Vagina (tissue), 2 donors: ENCODE measurements around the gene GABBR1. TPM values are rescaled to one million over a fixed set of nuclear protein-coding genes. Genes with fewer than 3 reads are reported as not detected.

Experiments used
- DNase-seq, 2 donors: peaks; one replicate each; pipeline ENCODE4 v3.0.0-alpha.2; 2017; ENCODE audit errors: extremely low spot score in 2 of 2
- H3K27ac ChIP-seq: fragments of 200-600 bp; sonication (generic); one replicate; pipeline ENCODE4 v1.5.1; 2019
- H3K27me3 ChIP-seq: fragments of 200-600 bp; sonication (generic); one replicate; pipeline ENCODE4 v1.5.1; 2019
- H3K36me3 ChIP-seq, 2 donors: fragments of 200-600 bp; sonication (generic); one replicate each; pipeline ENCODE4 v1.5.1; 2017 to 2019
- H3K4me1 ChIP-seq: fragments of 200-600 bp; sonication (generic); one replicate; pipeline ENCODE4 v1.5.1; 2019
- H3K4me3 ChIP-seq, 2 donors: fragments of 200-600 bp; sonication (generic); 1 replicate in 1 of 2; 2 replicates in 1 of 2; pipeline ENCODE4 v1.5.1; 2016 to 2019
- H3K9me3 ChIP-seq: fragments of 200-600 bp; sonication (generic); one replicate; pipeline ENCODE4 v1.5.1; 2019
- POLR2A ChIP-seq, 2 donors: fragments of 450-650 bp; IDR thresholded peaks; one replicate each; pipeline ENCODE4 v1.6.1; 2017; ENCODE audit warnings: antibody characterized with exemption in 2 of 2, mild to moderate bottlenecking in 2 of 2, moderate library complexity in 2 of 2
- POLR2AphosphoS5 ChIP-seq, 2 donors: sonication (generic); formaldehyde crosslinking; IDR thresholded peaks; one replicate each; pipeline ENCODE4 v1.9.0; 2017; ENCODE audit warnings: antibody characterized with exemption in 2 of 2, mild to moderate bottlenecking in 2 of 2, low read depth in 1 of 2; ENCODE audit not compliant: insufficient read depth in 1 of 2
- intact Hi-C: fragments of 100-400 bp; cut with DNase I; formaldehyde crosslinking; loops from one replicate; pipeline ENCODE4 v1.15.1; 2023
- total RNA-seq: library from RNA; depleted of rRNA; stranded (reverse); fragments of >200 nt; gene quantifications from one replicate; pipeline ENCODE4 v1.2.3, GENCODE V29; 2016
- TF ChIP-seq, protein P1 (sequence below), 3 experiments: fragments of 450-650 bp in 2 of 3; fragments of 200-600 bp in 1 of 3; sonication (generic) in 1 of 3; IDR thresholded peaks; one replicate each; pipeline ENCODE4 v1.5.1; 2017 to 2019; ENCODE audit warnings: antibody characterized with exemption in 3 of 3, mild to moderate bottlenecking in 2 of 3, moderate library complexity in 2 of 3

GABBR1 gene
- total RNA-seq, 1 donor from 2014 or later, result 58.4 TPM

DNA sequence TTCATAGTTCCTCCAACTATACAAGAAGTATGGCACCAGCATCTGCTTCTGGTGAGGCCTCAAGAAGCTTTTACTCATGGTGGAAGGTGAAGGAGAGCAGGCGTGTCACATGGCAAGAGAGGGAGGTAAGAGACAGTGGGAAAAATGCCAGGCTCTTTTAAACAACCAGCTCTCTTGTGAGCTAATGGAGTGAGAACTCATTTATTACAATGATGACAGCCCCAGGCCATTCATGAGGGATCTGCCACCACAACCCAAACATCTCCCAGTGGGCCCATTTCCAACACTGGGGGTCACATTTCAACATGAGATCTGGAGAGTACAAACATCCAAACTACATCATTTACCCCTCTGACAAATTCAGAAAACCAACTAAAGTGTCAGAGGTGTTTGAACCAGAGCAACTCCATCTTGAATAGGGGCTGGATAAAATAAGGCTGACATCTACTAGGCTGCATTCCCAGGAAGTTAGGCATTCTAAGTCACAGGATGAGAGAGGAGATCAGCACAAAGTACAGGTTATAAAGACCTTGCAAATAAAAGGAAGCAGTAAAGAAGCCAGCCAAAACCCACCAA lies 71.3 kb downstream of the GABBR1 start:
- H3K27me3 ChIP-seq, result no peaks in the 10 kb centered on the region
- H3K9me3 ChIP-seq, result no peaks in the 10 kb centered on the region
- DNase-seq, result no peak
- no peaks in the 10 kb centered on the region for H3K36me3 ChIP-seq
- TF ChIP-seq, protein P1, sequence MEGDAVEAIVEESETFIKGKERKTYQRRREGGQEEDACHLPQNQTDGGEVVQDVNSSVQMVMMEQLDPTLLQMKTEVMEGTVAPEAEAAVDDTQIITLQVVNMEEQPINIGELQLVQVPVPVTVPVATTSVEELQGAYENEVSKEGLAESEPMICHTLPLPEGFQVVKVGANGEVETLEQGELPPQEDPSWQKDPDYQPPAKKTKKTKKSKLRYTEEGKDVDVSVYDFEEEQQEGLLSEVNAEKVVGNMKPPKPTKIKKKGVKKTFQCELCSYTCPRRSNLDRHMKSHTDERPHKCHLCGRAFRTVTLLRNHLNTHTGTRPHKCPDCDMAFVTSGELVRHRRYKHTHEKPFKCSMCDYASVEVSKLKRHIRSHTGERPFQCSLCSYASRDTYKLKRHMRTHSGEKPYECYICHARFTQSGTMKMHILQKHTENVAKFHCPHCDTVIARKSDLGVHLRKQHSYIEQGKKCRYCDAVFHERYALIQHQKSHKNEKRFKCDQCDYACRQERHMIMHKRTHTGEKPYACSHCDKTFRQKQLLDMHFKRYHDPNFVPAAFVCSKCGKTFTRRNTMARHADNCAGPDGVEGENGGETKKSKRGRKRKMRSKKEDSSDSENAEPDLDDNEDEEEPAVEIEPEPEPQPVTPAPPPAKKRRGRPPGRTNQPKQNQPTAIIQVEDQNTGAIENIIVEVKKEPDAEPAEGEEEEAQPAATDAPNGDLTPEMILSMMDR (IDR thresholded peaks at IDR 0.05), result no peak
- TF ChIP-seq POLR2AphosphoS5 (IDR thresholded peaks at IDR 0.05; ENCODE audit: insufficient read depth in 1 of 2, low read depth in 1 of 2), result no peak
- no peak for TF ChIP-seq POLR2A (IDR thresholded peaks at IDR 0.05)
- H3K4me3 ChIP-seq, result no peak overlapping the region
- no peaks in the 10 kb centered on the region for H3K4me1 ChIP-seq
- intact Hi-C loops, result no loop called here
- H3K27ac ChIP-seq, result no peak overlapping the region

DNA sequence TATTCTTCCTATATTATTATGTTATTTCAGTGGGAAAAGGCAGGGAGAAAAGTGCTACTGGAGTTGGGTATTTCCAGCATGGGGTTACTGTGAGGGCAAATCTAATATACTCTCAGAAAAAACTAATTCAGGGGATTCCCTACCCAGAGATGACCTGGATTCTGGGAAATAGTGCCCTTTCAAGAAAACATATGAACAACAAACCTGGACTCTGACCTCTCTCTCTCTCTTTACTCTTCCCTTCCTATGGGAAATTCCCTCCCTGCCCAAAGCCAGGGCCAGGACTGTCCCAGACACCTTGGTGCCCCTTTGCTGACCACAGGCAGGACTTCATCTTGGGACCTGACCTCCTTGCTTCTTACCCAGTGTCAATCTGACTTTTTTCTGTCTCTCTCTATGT lies 71.9 kb downstream of the GABBR1 start:
- Histone ChIP-seq H3K9me3 (no peaks in the 10 kb centered on the region), H3K27ac (no peak overlapping the region), H3K36me3 (no peaks in the 10 kb centered on the region), H3K4me3 (no peak overlapping the region), H3K27me3 (no peaks in the 10 kb centered on the region), H3K4me1 (no peaks in the 10 kb centered on the region)
- no peak for TF ChIP-seq POLR2A (IDR thresholded peaks at IDR 0.05)
- intact Hi-C loops, result no loop called here
- no peak for DNase-seq

DNA sequence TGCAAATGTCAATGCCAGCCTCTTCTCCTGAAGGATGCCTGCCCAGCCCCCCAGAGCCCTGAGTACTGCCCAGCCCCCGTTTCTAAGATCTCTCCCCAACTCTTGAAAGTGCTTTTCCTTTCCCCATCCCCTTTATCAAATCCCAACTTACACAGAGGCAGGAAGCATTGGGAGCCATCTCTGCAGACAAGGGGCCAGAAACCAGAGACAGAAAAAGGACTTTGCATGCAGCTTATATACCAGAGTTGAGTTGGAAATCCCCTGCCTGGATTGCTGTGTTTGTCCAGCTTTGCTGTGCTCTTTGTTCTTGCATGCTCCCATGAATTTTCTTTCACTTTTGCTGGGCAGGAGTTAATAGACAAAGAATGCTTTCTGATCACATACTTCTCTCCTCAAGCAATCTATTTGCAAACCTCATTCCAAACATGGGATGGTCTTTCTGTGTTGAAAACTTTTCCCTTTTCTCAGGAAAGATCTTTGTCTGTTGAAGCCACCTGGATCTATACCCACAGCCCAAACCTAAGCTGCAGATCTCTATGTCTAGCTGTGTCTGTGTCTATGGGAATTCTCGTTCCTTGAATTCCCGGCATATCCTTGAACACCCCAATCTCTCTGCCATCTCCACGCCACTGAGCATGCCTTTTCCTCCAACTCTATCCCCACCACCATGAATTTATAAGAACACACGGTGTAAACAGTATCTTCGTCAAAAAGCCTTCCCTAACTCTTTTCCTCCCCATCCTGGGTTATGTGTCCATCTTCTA lies 73.3 kb downstream of the GABBR1 start, which contains the start of gene UBD:
TSS of gene UBD (minus strand) at position 209 of the 764 bp plus-strand sequence. CDS start at position 178, 31 bp downstream.
- no peak for DNase-seq
- Histone ChIP-seq H3K27ac (no peak within 1 kb of the TSS), H3K36me3 (no peaks in the 10 kb centered on the region), H3K9me3 (no peaks in the 10 kb centered on the region), H3K4me1 (no peaks in the 10 kb centered on the region), H3K27me3 (no peaks in the 10 kb centered on the region), H3K4me3 (no peak within 1 kb of the TSS)
- intact Hi-C loops, result no loop called here
- no peak for TF ChIP-seq POLR2AphosphoS5 (IDR thresholded peaks at IDR 0.05; ENCODE audit: insufficient read depth in 1 of 2, low read depth in 1 of 2)
- TF ChIP-seq, protein P1 (IDR thresholded peaks at IDR 0.05), result no peak
- TF ChIP-seq POLR2A (IDR thresholded peaks at IDR 0.05), result no peak

DNA sequence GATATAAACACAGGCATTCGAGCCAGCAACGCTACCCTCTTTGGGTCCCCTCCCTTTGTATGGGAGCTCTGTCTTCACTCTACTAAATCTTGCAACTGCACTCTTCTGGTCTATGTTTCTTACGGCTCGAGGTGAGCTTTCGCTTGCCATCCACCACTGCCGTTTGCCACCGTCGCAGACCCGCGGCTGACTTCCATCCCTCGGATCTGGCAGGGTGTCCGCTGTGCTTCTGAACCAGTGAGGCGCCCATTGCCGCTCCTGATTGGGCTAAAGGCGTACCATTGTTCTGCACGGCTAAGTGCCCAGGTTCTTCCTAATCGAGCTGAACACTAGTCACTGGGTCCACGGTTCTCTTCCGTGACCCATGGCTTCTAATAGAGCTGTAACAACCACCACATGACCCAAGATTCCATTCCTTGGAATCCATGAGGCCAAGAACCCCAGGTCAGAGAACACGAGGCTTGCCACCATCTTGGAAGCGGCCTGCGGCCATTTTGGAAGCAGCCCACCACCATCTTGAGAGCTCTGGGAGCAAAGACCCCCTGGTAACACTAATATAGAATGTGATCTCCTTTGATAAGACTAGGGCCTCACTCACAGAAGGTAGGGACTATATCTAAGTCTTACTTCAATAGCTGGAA lies 74.4 kb downstream of the GABBR1 start:
- no peaks in the 10 kb centered on the region for H3K36me3 ChIP-seq
- no peaks in the 10 kb centered on the region for H3K9me3 ChIP-seq
- H3K27ac ChIP-seq, result no peak overlapping the region
- intact Hi-C loops, result no loop called here
- H3K4me1 ChIP-seq, result peaks cover 6% of the 10 kb centered on the region
- H3K4me3 ChIP-seq, result no peak overlapping the region
- TF ChIP-seq POLR2AphosphoS5 (IDR thresholded peaks at IDR 0.05; ENCODE audit: insufficient read depth in 1 of 2, low read depth in 1 of 2), result no peak
- TF ChIP-seq, protein P1 (IDR thresholded peaks at IDR 0.05), result no peak
- no peak for TF ChIP-seq POLR2A (IDR thresholded peaks at IDR 0.05)
- no peak for DNase-seq
- H3K27me3 ChIP-seq, result no peaks in the 10 kb centered on the region

DNA sequence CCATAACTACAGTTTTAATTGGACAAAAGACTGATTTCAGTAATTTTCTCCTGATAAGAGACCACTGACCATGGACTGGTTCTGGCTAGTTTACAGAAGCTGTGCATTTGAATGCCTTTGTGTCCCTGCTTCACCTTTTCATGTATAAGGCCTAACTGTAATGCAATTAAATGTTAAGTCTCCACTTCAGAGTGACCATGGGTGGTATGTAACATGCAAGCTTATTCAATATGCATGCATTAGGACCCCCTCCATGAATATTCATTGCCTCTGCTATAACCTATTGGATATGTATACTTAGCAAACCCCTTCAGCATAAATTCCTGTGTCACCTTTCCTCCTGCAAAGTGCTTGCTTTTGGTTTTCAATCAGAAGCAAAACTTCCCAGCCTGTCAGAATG lies 75.7 kb downstream of the GABBR1 start:
- intact Hi-C loops, result no loop called here
- Histone ChIP-seq H3K4me3 (no peak overlapping the region), H3K36me3 (no peaks in the 10 kb centered on the region), H3K9me3 (no peaks in the 10 kb centered on the region), H3K4me1 (peaks cover 17% of the 10 kb centered on the region), H3K27ac (no peak overlapping the region), H3K27me3 (no peaks in the 10 kb centered on the region)
- no peak for TF ChIP-seq POLR2A (IDR thresholded peaks at IDR 0.05)
- TF ChIP-seq, protein P1 (IDR thresholded peaks at IDR 0.05), result no peak
- no peak for TF ChIP-seq POLR2AphosphoS5 (IDR thresholded peaks at IDR 0.05; ENCODE audit: insufficient read depth in 1 of 2, low read depth in 1 of 2)
- DNase-seq, result no peak
